HG02970 (cell line): ENCODE data around the gene TNNC1.

Experiments used
- ATAC-seq: cut with Tn5 transposase; IDR thresholded peaks from one replicate; pipeline ENCODE4 v1.9.1; 2021; ENCODE audit warnings: mild to moderate bottlenecking, moderate library complexity, moderate number of reproducible peaks; ENCODE audit not compliant: unreplicated experiment, low FRiP score

The TNNC1 gene

DNA sequence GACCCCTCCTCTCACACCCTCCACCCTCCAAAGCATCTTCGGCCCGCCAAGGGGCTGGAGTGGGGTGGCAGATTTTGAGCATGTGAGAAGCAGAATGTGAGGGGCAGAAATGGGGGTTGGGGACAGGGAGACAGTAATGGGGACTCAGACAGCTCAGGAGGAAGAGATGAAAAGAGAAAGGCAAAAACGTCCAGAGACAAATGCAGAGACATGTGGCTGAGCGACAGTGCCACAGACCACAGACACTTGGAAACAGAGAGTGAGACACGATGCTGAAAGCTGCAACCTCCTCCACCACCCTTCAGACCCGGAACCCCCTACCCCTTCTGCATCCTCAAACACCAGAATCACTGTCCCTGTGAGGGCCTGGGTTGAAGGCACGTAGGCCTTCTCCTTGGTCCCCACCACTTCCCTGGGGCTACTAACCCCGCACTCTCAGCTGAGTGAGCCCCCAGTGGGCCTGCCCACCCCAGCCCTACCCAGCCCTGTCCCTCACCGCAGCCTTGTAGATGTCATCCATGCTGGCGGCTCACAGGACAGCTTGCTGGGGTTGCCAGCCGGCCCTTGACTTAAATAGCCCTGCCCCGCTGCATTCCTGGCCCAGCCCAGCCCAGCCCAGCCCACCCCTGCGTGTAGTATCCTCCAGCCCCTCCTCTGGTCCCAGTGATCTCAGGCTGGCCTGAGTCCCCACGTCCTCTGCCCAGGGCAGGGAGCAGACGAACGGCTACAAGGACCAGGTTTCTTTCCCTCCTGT lies at the start of gene TNNC1:
Gene TNNC1 (minus strand): TSS at position 546 of the 754 bp plus-strand sequence. CDS start 26 bp downstream, at position 520.
- ATAC-seq: no peak

DNA sequence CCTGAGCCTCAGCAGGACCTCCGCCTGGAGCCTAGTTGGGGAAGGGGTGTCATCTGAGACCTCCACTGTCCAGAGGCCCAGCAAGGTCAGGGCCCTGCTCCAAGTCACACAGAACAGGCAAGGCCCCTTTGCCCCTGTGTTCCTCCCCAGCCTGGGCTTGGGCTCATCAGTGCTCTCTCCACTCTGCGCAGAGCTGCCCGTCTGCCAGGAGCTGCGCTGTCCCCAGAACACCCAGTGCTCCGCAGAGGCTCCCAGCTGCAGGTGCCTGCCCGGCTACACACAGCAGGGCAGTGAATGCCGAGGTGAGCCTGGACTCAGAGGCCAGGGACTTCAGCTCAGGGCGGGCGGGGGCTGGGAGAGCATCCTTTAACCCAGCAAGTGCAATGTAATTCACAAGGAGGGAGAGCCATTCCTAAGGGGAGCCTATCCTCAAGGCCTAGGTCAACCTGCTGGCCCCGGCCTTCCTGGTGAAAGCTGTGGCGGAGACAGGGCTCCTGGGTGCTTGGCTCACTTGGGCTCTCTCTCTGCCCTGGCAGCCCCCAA lies 49.0 kb upstream of the TNNC1 start:
- no peak for ATAC-seq

- ATAC-seq: no peak
Measured at GRCh38 chr3:52502001-52502400, 48.2 kb upstream of the TNNC1 start.

- ATAC-seq: no peak
Measured at GRCh38 chr3:52501046-52501445, 47.2 kb upstream of the TNNC1 start.

DNA sequence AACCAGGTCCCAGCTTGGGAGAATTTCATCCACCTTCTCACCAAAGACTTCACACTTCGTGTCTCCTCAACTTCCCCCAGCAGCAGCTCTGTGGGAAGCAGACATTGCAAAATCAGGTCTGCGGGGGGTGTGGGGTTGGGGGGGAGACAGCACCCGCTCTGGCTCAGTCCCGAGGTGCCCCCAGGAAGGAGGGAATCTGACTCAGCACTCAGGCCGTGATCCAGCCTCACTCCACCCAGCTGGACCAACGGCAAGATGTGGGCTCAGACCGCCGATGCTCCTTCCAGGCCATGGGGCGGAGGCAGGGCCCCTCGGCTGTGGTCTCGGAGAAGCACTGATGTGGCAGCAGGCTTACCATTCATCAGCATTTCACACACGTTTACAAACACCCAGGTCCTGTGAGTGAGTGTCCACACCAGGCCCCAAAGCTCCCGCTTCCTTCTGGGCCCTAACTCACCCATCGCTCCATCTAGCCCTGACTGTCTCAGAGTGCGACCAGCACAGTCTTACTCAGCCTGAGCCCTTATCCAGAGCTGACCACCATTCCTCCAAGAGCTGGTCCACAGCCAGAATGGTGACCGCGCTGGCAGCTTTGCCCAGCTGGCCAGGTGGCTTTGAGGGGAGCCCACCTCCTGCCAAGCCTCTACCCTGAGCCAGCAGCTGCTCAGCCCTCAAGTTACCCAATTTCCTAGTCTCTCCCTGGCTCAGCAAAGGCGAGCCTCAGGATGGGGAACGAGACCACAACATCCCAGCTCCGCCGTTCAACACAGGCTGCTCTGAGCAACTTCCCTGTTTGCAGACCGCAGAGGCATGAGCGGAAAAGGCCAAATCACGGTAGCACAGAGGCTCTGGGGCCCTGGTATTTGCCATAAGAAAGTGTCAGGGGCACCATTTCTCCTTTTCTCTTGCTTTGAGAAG lies 44.6 kb upstream of the TNNC1 start:
- ATAC-seq: no peak

DNA sequence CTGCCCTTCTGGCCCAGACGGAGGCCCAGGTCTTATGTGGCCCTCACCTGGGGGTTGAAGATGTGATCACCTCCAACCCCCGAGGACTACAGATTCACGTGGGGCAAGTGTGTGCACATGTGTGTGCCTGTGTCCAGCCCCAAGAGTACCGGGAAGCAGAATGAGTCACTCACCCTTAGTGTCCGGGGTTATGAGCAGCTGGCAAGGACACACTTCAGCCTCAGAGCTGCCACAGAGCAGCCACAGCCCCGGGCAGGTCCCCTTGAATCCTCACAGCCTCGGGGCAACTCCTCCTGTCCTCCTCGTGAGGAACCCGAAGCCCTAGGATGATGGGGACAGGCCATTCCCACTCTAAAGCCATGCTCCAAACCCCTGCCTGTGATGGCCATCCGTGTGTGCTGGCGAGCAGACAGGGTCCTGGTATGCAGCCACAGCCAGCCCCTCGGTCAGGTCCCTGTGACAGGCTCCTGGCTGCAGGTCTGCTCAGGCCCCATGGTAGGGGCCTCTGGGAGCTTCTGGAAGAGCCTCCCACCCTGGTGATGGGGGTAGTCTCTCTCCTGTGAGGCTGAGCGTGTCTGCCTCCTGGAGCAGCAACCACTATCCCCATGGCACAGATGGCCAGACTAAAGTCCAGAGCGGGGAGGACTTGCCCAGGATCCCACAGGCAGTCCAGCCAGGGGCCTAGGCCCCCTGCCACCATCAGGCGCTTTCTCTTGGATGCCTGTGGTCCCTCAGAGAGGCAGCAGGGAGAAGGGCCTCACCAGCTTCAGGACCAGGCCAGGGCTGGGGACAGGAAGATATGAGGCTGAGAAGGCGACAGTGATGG lies 42.1 kb upstream of the TNNC1 start:
- ATAC-seq: no peak

DNA sequence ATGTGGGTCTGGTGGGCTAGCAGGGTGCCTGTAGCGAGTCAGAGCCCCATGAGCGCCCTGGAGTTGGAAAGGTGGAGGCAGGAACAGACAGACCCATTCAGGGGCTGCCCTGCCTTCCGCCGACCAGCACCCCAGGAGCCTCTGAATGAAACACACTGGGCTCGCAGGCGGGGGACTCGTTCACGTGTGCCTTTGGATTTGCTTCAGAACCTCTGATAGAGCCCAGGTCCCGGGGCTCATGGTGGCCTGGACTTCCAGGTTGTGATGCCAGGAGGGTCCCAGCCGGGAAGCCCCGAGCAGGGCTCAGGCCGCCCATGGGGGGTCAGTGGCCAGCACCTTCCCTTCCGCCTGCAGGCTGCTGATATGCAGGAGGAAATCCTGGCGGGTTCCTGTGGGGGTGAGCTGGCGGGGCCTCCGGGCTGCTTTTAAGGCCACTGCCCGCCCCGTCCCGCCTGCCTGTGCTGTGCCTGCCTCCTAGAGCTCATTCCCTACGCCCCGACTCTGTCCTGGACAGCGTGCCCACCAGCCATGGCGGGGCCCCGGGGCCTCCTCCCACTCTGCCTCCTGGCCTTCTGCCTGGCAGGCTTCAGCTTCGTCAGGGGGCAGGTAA lies 41.1 kb upstream of the TNNC1 start, which contains the start of gene STAB1:
Gene STAB1 (plus strand): TSS at position 453 of the 610 bp plus-strand sequence. CDS start 76 bp downstream, at position 529.
- no peak for ATAC-seq

GRCh38 chr3:52494445-52494844 lies 40.6 kb upstream of the TNNC1 start:
- no peak for ATAC-seq

DNA sequence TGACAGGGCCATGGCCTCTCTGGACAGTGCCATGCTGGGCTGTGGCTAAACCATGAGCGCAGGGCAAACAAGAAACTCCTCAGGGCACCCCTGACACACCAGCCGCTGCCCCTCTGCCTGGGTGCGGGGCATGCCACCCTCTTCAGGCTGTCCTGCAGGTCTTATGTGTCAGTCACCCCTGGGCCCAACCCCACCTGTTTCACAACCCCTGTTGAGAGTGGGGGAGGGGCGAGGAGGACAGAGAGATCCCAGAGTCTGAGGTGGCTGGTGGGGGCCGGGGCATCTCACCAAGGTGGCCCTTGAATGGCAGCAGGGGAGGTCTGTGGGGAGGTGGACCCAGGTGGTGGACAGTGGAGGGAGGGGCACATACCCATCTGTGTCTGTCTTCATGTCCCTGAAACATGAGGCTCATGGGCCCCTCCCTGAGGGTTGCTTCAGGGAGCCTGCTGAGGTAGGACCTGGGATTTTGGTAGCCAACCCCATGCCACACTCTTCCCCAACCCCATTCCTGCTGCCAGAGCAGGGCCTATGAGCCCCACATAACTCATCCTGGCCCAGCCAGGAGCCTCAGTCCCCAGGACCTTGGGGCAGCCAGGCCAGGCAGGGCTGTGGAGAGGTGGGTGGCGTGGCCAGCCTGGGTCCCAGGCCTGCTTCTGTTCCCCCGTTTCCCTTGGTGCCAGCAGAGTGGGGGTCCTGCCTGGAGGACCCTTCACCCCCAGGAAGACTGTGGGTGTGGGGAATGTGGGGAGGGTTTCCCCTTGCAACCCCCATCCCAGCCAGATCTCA lies 39.6 kb upstream of the TNNC1 start:
- no peak for ATAC-seq

- no peak for ATAC-seq
Measured at GRCh38 chr3:52492059-52492458, 38.2 kb upstream of the TNNC1 start.

DNA sequence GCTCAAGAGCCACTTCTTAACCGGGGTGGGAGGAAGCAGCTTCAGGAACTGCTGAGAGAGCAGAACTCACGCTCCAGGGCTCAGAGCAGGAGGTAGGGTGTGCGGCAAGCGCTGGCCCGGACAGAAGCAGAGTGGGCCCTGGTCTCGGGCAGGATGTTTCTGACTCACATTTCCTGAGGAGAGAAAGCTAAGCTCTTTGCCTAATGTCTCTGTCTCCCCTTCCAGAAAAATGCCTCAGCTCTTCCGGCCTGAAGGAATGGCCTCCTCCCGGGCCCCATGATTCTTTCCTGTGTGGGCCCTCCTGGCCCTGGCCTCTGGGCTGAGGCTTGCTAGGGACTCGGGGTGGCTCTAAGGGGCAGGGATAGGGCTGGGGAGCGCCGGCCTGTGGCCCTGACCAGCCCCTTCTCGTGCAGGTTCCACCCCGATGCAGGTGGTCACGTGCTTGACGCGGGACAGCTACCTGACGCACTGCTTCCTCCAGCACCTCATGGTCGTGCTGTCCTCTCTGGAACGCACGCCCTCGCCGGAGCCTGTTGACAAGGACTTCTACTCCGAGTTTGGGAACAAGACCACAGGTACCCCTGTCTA lies 37.2 kb upstream of the TNNC1 start:
- ATAC-seq: no peak

DNA sequence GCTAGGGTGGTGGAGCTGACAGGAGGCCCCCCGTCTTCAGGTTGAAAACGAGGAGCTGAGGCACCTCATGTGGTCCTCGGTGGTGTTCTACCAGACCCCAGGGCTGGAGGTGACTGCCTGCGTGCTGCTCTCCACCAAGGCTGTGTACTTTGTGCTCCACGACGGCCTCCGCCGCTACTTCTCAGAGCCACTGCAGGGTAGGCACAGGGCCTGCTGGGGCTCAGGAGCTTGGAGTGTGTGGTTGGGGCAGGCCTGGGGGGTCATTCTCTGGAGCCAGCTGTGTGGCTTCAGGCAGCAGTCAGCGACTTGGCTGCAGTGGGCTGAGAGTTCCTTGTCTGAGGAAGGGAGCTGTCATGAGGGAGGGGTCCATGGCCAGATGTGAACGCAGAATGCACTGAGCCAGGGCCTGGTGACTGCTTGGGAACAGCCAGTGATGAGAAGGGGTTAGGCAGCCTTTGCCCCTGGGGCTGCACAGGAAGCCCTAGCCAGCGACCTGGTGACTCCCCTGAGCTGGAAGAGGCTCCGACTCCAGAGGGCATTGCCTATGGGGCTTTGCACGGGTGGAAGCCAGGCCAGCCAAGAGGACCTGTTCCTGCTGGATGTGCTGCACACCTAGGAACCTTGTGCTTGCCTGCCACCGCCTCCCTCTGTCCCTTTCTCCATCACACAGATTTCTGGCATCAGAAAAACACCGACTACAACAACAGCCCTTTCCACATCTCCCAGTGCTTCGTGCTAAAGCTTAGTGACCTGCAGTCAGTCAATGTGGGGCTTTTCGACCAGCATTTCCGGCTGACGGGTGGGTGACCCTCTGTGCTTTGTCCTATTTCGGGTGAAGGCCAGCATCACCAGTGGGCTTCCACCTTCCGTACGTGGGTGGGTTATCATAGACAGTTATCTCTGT lies 36.4 kb upstream of the TNNC1 start:
- no peak for ATAC-seq

- ATAC-seq: no peak
Measured at GRCh38 chr3:52489453-52489852, 35.6 kb upstream of the TNNC1 start.

- ATAC-seq: no peak
Measured at GRCh38 chr3:52488746-52489145, 34.9 kb upstream of the TNNC1 start.

DNA sequence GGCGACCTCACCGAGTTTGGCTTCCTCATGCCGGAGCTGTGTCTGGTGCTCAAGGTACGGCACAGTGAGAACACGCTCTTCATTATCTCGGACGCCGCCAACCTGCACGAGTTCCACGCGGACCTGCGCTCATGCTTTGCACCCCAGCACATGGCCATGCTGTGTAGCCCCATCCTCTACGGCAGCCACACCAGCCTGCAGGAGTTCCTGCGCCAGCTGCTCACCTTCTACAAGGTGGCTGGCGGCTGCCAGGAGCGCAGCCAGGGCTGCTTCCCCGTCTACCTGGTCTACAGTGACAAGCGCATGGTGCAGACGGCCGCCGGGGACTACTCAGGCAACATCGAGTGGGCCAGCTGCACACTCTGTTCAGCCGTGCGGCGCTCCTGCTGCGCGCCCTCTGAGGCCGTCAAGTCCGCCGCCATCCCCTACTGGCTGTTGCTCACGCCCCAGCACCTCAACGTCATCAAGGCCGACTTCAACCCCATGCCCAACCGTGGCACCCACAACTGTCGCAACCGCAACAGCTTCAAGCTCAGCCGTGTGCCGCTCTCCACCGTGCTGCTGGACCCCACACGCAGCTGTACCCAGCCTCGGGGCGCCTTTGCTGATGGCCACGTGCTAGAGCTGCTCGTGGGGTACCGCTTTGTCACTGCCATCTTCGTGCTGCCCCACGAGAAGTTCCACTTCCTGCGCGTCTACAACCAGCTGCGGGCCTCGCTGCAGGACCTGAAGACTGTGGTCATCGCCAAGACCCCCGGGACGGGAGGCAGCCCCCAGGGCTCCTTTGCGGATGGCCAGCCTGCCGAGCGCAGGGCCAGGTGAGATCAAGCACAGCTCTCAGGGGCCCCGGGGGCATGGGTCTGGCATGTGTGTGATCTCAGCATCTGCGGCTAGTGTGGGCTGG lies 34.2 kb upstream of the TNNC1 start:
- no peak for ATAC-seq

- no peak for ATAC-seq
Measured at GRCh38 chr3:52487050-52487787, 33.4 kb upstream of the TNNC1 start.
